B cell (primary cell): ENCODE measurements around the gene MAP3K7CL.

Source experiments
- EZH2 ChIP-seq: IDR thresholded peaks from 2 replicates; pipeline ENCODE4 v1.6.1; 2012; ENCODE audit warnings: borderline replicate concordance, low read depth, mild to moderate bottlenecking, moderate library complexity, low read length; ENCODE audit not compliant: insufficient read depth, poor library complexity, severe bottlenecking
- TF ChIP-seq, protein P1 (sequence below): fragments of 200-600 bp; IDR thresholded peaks from one replicate; pipeline ENCODE4 v1.8.0; 2022; ENCODE audit warnings: antibody characterized with exemption, mild to moderate bottlenecking

DNA sequence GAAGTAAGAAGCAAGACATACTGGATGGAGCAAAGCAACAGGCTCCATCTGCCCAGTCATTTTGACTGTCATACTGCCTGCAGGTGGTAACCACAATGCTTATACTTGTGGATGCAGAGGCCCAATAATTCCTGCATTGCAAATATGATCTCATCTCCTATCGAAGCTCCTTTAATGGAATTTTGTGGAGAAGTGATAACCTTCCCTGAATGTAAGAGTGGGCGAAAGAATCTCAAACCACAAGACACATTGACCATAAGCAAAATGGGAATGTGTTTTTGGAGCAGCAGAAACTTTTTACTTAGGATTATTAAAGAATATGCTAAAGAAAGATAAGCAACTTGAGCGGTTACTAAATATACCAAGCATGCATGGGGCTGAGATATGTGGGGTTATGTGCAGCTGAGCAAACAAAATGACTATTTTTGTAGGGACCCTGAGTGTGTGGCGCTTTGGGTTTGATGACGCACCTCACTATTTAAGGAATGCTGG lies 90.9 kb downstream of the MAP3K7CL start:
- TF ChIP-seq, protein P1, sequence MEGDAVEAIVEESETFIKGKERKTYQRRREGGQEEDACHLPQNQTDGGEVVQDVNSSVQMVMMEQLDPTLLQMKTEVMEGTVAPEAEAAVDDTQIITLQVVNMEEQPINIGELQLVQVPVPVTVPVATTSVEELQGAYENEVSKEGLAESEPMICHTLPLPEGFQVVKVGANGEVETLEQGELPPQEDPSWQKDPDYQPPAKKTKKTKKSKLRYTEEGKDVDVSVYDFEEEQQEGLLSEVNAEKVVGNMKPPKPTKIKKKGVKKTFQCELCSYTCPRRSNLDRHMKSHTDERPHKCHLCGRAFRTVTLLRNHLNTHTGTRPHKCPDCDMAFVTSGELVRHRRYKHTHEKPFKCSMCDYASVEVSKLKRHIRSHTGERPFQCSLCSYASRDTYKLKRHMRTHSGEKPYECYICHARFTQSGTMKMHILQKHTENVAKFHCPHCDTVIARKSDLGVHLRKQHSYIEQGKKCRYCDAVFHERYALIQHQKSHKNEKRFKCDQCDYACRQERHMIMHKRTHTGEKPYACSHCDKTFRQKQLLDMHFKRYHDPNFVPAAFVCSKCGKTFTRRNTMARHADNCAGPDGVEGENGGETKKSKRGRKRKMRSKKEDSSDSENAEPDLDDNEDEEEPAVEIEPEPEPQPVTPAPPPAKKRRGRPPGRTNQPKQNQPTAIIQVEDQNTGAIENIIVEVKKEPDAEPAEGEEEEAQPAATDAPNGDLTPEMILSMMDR = no peak
- no peak for TF ChIP-seq EZH2
